SK-N-MC (cell line): Measurements from ENCODE around the gene RBMS1.

Source experiments
- EZH2 ChIP-seq: fragments of 200-600 bp; sonication (generic); IDR thresholded peaks from one replicate; pipeline ENCODE4 v1.6.1; 2017; ENCODE audit warnings: antibody characterized with exemption
- FOXP2 ChIP-seq: optimal IDR thresholded peaks from 2 replicates; pipeline ENCODE3; 2011; ENCODE audit warnings: mild to moderate bottlenecking, moderate library complexity; ENCODE audit not compliant: insufficient read depth; ENCODE audit errors: extremely low read length, control extremely low read depth
- POLR2AphosphoS5 ChIP-seq: IDR thresholded peaks from 2 replicates; pipeline ENCODE4 v1.6.1; 2012; ENCODE audit warnings: mild to moderate bottlenecking, low read depth, low read length, borderline replicate concordance

DNA sequence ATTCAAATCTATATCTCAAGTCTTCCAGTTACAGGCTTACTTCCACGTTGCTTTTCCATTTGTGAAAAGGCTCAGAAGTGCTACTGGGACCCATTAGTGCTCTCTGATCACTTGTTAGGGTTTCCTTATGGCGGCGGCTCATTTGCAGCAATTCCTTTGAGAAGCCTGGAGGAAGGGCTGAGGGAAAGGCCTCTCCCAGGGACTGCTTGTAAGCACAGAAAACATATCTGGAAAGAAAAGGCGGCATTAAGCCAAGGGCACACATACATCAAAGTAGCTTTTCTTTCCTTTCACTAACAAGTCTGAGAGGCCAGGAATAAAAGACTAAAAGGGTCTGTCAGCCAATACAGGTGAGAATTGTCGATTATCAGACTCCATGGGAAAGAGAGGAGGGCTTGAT, 254.2 kb downstream of the RBMS1 start:
- no peak for TF ChIP-seq EZH2
- no peak for TF ChIP-seq POLR2AphosphoS5
- TF ChIP-seq FOXP2, result no peak
